Bone marrow (tissue), 2 donors: ENCODE results near the gene ANAPC5.

ENCODE experiments used
- DNase-seq, 2 donors: peaks; one replicate each; lab custom pipeline; 2025; lab: John Stamatoyannopoulos, UW

Gene ANAPC5

GRCh38 chr12:121371404-121371803 lies 19.2 kb upstream of the ANAPC5 start:
- DNase-seq = no peak

- DNase-seq = no peak
Measured at GRCh38 chr12:121366063-121366459, 13.8 kb upstream of the ANAPC5 start.

GRCh38 chr12:121365416-121366062 lies 13.3 kb upstream of the ANAPC5 start:
- DNase-seq = no peak

- DNase-seq = no peak
Measured at GRCh38 chr12:121364683-121365121, 12.5 kb upstream of the ANAPC5 start.

GRCh38 chr12:121358073-121358472 lies 5.9 kb upstream of the ANAPC5 start:
- no peak for DNase-seq

- DNase-seq = no peak
Measured at GRCh38 chr12:121357331-121357730, 5.1 kb upstream of the ANAPC5 start.

- DNase-seq = no peak
Measured at GRCh38 chr12:121356657-121357056, 4.4 kb upstream of the ANAPC5 start.

GRCh38 chr12:121355818-121356217 lies 3.6 kb upstream of the ANAPC5 start:
- DNase-seq = no peak

- no peak for DNase-seq
Measured at GRCh38 chr12:121352682-121353018, 439 bp upstream of the ANAPC5 start.

DNA sequence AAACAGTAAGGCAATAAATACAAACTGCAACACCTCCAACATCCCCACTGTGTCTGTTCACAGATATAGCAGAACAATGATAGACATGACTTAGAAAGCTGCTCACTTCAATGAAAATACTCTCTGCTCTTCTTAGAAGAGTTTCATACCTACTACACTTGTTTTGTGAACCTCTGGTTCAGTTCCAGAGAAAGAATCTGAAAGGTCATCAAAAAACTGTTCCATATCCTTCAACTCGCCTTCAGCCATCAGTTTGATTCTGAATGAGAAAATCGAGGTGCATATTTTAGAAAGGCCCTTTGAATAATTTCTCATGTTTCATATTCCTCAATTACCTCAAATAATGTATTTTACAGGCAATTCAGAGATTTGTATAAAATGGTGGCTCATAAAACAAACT lies 5.5 kb downstream of the ANAPC5 start:
- DNase-seq = no peak

GRCh38 chr12:121345151-121345815 lies 6.9 kb downstream of the ANAPC5 start:
- DNase-seq = no peak

- DNase-seq = no peak
Measured at GRCh38 chr12:121344506-121344905, 7.7 kb downstream of the ANAPC5 start.

- DNase-seq = no peak
Measured at GRCh38 chr12:121337416-121337815, 14.8 kb downstream of the ANAPC5 start.

- DNase-seq = peak in 1 of 2 donors; percentile 86
Measured at GRCh38 chr12:121334513-121335343, 17.5 kb downstream of the ANAPC5 start.

GRCh38 chr12:121333747-121334146 lies 18.5 kb downstream of the ANAPC5 start:
- no peak for DNase-seq

- DNase-seq = no peak
Measured at GRCh38 chr12:121331248-121331647, 21.0 kb downstream of the ANAPC5 start.

- DNase-seq = no peak
Measured at GRCh38 chr12:121330692-121331091, 21.5 kb downstream of the ANAPC5 start.

- no peak for DNase-seq
Measured at GRCh38 chr12:121330195-121330594, 22.0 kb downstream of the ANAPC5 start.

- DNase-seq = no peak
Measured at GRCh38 chr12:121328620-121329019, 23.6 kb downstream of the ANAPC5 start.

DNA sequence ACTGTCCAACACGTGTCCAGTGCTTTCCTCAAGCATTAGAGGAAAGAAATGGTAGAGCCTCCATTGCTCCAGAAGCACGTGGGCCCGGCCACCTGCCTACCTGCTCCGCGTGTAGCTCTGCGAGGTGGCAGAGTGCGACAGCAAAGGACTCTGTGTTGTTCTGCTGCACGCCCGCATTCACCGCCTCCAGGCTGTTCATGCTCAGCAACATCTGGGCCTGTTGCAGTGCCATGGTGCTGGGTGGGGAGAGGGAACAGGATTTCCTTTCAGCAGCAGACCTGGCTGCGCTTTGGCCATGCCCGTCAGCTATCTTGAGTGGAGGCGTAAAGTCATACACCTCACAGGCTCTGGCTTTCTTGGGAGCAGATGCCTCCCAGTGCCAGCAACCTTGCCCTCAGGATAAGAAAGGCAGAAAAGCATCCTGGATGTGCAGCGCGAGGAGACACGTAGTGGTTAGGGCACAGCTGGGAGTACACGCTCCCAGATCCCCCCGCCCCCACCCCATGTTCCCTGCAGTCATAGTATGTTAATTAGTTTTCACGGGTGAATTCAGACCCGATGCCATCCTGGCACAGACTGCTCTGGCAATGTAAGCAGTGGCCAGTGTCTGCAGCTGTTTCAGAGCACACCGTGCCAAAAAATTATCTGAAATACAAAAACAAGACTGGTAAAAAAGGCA lies 25.1 kb downstream of the ANAPC5 start:
- no peak for DNase-seq

DNA sequence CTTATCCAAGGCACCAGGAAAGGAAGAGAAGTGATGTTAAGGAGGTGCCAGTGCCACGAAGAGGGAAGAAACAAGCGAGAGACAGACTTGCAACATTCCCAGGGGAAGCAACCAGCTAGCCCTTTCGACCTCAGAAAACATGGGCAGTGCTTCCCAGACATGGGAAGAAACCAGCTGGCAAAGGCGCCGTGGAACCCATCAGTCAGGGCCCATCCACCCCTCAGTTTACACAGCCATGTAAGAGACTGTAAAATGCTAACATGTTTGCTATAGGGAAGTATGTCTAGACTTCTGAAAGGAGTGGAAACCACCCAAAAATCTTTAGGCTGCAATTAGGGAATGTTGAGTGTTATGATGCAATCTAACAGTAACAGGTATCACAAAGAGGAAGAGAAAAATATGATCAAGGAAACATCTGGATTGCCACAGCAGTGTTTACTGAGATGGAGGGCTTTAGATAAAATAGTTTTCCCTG lies 26.3 kb downstream of the ANAPC5 start:
- peak in 1 of 2 donors; percentile 49 for DNase-seq

DNA sequence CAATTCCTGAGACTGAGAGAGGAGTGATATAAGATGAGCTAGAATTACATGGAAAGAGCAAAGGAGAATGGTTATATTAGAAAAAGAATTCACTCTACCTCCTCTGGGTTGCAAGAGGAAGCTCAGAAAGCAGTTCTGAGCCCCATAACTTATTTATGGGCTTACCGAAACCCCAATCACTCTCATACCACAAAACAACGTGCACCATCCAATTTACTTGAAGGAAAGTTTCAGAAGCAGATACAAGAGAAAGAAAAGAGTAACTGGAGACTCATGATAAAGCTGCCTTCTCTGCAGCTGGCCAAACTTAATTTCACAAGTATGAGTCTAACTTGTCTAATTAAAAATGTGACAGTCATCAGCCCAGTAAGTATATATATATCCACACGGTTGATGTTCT lies 28.3 kb downstream of the ANAPC5 start:
- no peak for DNase-seq
